Stimulated activated CD8-positive, alpha-beta memory T cell treated with anti-CD3 and anti-CD28 coated beads, Interleukin-15, amount 100 ng/mL, for 24 hours (primary cell): ENCODE results near the gene KLHL29.

Experiments used
- DNase-seq: peaks from one replicate; pipeline ENCODE4 v3.0.0-alpha.2; 2020; ENCODE audit warnings: low read depth

KLHL29 gene

GRCh38 chr2:23684395-23685176, 299.6 kb downstream of the KLHL29 start:
- DNase-seq = no peak

GRCh38 chr2:23685181-23685580, 300.2 kb downstream of the KLHL29 start:
- DNase-seq = no peak

GRCh38 chr2:23685706-23686105, 300.7 kb downstream of the KLHL29 start:
- no peak for DNase-seq

GRCh38 chr2:23686405-23687029, 301.5 kb downstream of the KLHL29 start:
- DNase-seq = no peak

GRCh38 chr2:23687214-23687613, 302.2 kb downstream of the KLHL29 start:
- no peak for DNase-seq

GRCh38 chr2:23687713-23688112, 302.7 kb downstream of the KLHL29 start:
- no peak for DNase-seq

- no peak for DNase-seq
Measured at GRCh38 chr2:23688486-23689130, 303.6 kb downstream of the KLHL29 start.

- no peak for DNase-seq
Measured at GRCh38 chr2:23689131-23689700, 304.2 kb downstream of the KLHL29 start.

GRCh38 chr2:23689891-23690290, 304.9 kb downstream of the KLHL29 start:
- no peak for DNase-seq

GRCh38 chr2:23690421-23691105, 305.6 kb downstream of the KLHL29 start:
- no peak for DNase-seq

- no peak for DNase-seq
Measured at GRCh38 chr2:23691106-23691470, 306.1 kb downstream of the KLHL29 start.

- DNase-seq = no peak
Measured at GRCh38 chr2:23691565-23691964, 306.6 kb downstream of the KLHL29 start.

GRCh38 chr2:23692263-23692662, 307.3 kb downstream of the KLHL29 start:
- no peak for DNase-seq

GRCh38 chr2:23692851-23693605, 308.0 kb downstream of the KLHL29 start:
- no peak for DNase-seq

GRCh38 chr2:23693606-23693951, 308.6 kb downstream of the KLHL29 start:
- DNase-seq = no peak

- no peak for DNase-seq
Measured at GRCh38 chr2:23694058-23695045, 309.4 kb downstream of the KLHL29 start.

- no peak for DNase-seq
Measured at GRCh38 chr2:23695214-23695889, 310.4 kb downstream of the KLHL29 start.

- DNase-seq = no peak
Measured at GRCh38 chr2:23695890-23696751, 311.1 kb downstream of the KLHL29 start.

GRCh38 chr2:23696752-23697045, 311.7 kb downstream of the KLHL29 start:
- DNase-seq = no peak
